ENCODE results near the gene ZSWIM4. TPM values are rescaled to one million over a fixed set of nuclear protein-coding genes. Genes with fewer than 3 reads are reported as not detected.

ZSWIM4 gene
- polyA plus RNA-seq, 3 donors: 0.19 to 1.1 (median 0.23) TPM

DNA sequence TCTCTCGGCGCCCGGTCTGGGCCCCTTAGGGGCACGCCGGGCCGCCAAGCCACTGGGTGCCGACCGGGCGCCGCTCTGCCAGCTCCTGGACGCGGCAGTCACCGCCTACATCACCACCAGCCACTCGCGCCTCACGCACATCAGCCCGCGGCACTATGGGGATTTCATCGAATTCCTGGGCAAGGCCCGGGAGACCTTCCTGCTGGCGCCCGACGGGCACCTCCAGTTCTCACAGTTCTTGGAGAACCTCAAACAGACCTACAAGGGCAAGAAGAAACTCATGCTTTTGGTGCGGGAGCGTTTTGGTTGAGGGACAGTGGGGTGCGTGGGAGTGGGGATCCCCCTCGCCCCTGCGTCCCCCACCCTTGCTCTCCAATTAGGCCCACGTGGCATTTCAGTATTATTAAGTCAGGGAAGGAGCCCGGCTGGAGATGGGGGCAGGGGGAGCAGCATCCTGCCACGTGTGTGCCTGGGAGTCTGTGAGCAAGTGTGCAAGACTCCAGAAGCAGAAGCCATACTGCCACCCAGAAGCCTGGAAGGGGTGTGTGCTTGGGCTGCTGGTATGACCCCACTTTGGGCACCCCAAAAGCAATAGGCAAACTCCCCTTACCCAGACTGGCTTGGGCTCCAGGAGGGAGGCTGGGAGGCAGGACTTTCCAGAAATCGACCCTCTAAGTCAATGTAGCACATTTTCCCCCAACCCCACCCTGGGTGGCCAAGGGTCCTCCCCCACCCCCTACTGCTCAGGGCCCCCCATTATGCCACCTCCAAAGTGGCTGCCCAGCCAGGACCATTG, 35.7 kb downstream of the ZSWIM4 start:
- Mint-ChIP-seq H3K27me3 (ENCODE audit: low read depth in 3 of 3) (peaks cover 0 to 11% (median 0%) of the 10 kb centered on the region in 3 donors), H3K27ac (peak overlapping the region; percentile 26 to 85 (median 54)), H3K9me3 (peaks cover 0 to under 1% (median 0%) of the 10 kb centered on the region in 7 donors), H3K4me1 (peaks cover 29% of the 10 kb centered on the region), H3K36me3 (peaks cover 28 to 67% of the 10 kb centered on the region in 2 donors), H3K4me3 (no peak overlapping the region)
- H3K9ac ChIP-seq (ENCODE audit: insufficient read depth, low read length, poor library complexity, severe bottlenecking): no peak overlapping the region
- H3K79me2 ChIP-seq (ENCODE audit: insufficient read depth, low read length): peaks cover 21% of the 10 kb centered on the region
- no peak overlapping the region for H3K4me2 ChIP-seq (replicated peaks; ENCODE audit: extremely low read depth, low read length, poor library complexity, severe bottlenecking)
- TF ChIP-seq, protein P1, sequence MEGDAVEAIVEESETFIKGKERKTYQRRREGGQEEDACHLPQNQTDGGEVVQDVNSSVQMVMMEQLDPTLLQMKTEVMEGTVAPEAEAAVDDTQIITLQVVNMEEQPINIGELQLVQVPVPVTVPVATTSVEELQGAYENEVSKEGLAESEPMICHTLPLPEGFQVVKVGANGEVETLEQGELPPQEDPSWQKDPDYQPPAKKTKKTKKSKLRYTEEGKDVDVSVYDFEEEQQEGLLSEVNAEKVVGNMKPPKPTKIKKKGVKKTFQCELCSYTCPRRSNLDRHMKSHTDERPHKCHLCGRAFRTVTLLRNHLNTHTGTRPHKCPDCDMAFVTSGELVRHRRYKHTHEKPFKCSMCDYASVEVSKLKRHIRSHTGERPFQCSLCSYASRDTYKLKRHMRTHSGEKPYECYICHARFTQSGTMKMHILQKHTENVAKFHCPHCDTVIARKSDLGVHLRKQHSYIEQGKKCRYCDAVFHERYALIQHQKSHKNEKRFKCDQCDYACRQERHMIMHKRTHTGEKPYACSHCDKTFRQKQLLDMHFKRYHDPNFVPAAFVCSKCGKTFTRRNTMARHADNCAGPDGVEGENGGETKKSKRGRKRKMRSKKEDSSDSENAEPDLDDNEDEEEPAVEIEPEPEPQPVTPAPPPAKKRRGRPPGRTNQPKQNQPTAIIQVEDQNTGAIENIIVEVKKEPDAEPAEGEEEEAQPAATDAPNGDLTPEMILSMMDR (IDR thresholded peaks at IDR 0.05): no peak
- H3K27me3 ChIP-seq (ENCODE audit: control insufficient read depth in 2 of 2, insufficient read depth in 2 of 2, low read length in 2 of 2): no peaks in the 10 kb centered on the region
- peaks cover 31 to 32% of the 10 kb centered on the region in 2 donors for H3K4me1 ChIP-seq (ENCODE audit: control insufficient read depth in 1 of 2, insufficient read depth in 2 of 2, low read length in 2 of 2)
- no peak overlapping the region for H3K27ac ChIP-seq (ENCODE audit: low read depth in 1 of 2, low read length in 2 of 2)
- no peak overlapping the region for H3K4me3 ChIP-seq (replicated peaks in 1 of 3; ENCODE audit: low read depth in 2 of 3, low read length in 3 of 3)
- no peaks in the 10 kb centered on the region for H3K9me3 ChIP-seq (replicated peaks in 1 of 2; ENCODE audit: control insufficient read depth in 1 of 2, insufficient read depth in 1 of 2, low read length in 2 of 2)
- no peak overlapping the region for H2AFZ ChIP-seq (ENCODE audit: insufficient read depth, low read depth, low read length, poor library complexity, severe bottlenecking)
- peaks cover 53% of the 10 kb centered on the region for H4K20me1 ChIP-seq (ENCODE audit: insufficient read depth, low read length)
- 96% methylated on average over 16 of the region's 32 CpGs for WGBS (ENCODE audit: insufficient coverage)
- peaks cover 7 to 18% of the 10 kb centered on the region in 2 donors for H3K36me3 ChIP-seq (replicated peaks in 1 of 2; ENCODE audit: control insufficient read depth in 1 of 2, insufficient read depth in 2 of 2, low read length in 2 of 2)
- intact Hi-C loops (cut with micrococcal nuclease): loop anchor here (5.0 kb wide), 2 partner anchors 34 to 44 kb away; partner anchors contain the start of gene ZSWIM4 (in 1 of the 2)
- peak in 2 of 3 donors; percentile 54 to 74 for DNase-seq

DNA sequence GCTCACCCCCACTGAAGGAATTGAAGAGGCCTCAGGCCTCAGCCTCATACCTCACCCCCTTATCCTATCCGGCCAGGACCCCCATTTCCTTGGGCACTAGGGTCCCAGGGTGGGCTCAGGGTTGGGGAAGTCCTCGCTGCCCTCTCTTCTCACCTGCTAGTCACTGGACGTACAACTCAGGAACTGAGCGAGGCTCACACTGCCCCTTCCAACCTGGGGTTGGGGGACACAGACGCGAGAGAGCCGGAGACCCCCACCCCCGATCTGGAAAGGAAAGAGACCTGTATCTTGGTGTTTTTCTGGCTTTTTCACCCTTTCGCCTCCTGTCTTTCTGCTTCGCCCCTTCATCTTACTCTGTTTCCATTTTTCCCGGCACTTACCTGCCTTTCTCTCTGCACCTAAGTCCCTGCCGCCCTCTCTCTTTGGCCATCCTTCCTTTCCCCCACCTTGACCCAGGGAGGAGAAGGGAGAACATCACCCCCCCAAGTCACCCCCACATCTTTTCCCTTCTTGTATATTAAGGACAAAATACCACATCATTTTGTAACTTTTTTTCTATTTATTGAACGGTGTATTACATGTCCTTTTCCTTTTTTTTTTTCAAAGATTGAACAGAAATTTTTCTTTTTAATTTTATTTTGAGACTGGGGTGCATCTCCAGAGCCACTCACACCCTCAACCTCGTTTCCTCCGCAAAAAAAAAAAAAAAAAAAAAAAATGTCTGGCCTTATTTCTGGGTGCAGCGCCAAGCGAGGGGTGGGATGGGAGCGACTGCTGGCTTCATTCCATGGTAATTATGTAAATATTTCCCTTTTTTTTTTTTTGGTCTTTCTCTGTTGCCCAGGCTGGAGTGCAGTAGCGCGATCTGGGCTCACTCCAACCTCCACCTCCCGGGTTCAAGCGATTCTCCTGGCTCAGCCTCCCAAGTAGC, 36.6 kb downstream of the ZSWIM4 start:
- H3K27ac ChIP-seq (ENCODE audit: low read depth in 1 of 2, low read length in 2 of 2): no peak overlapping the region
- peaks cover 7 to 23% of the 10 kb centered on the region in 2 donors for H3K36me3 ChIP-seq (replicated peaks in 1 of 2; ENCODE audit: control insufficient read depth in 1 of 2, insufficient read depth in 2 of 2, low read length in 2 of 2)
- H3K79me2 ChIP-seq (ENCODE audit: insufficient read depth, low read length): peaks cover 29% of the 10 kb centered on the region
- H3K27me3 ChIP-seq (ENCODE audit: control insufficient read depth in 2 of 2, insufficient read depth in 2 of 2, low read length in 2 of 2): no peaks in the 10 kb centered on the region
- H3K27ac Mint-ChIP-seq: peak overlapping the region in 5 of 7 donors; percentile 54 to 94 (median 85)
- no peak overlapping the region for H3K4me3 ChIP-seq (replicated peaks in 1 of 3; ENCODE audit: low read depth in 2 of 3, low read length in 3 of 3)
- peak in 1 of 3 donors; percentile 64 for DNase-seq
- H3K9ac ChIP-seq (ENCODE audit: insufficient read depth, low read length, poor library complexity, severe bottlenecking): no peak overlapping the region
- H3K4me1 Mint-ChIP-seq: peaks cover 35% of the 10 kb centered on the region
- TF ChIP-seq, protein P1 (IDR thresholded peaks at IDR 0.05): no peak
- H4K20me1 ChIP-seq (ENCODE audit: insufficient read depth, low read length): peaks cover 62% of the 10 kb centered on the region
- no peaks in the 10 kb centered on the region for H3K9me3 ChIP-seq (replicated peaks in 1 of 2; ENCODE audit: control insufficient read depth in 1 of 2, insufficient read depth in 1 of 2, low read length in 2 of 2)
- H3K9me3 Mint-ChIP-seq: no peaks in the 10 kb centered on the region
- H3K4me2 ChIP-seq (replicated peaks; ENCODE audit: extremely low read depth, low read length, poor library complexity, severe bottlenecking): no peak overlapping the region
- peaks cover 25 to 65% of the 10 kb centered on the region in 2 donors for H3K36me3 Mint-ChIP-seq
- no peak overlapping the region for H2AFZ ChIP-seq (ENCODE audit: insufficient read depth, low read depth, low read length, poor library complexity, severe bottlenecking)
- peaks cover 0 to 11% (median 2%) of the 10 kb centered on the region in 3 donors for H3K27me3 Mint-ChIP-seq (ENCODE audit: low read depth in 3 of 3)
- peak overlapping the region in 1 of 2 donors; percentile 27 for H3K4me3 Mint-ChIP-seq
- 100% methylated on average over 1 of the region's 22 CpGs for WGBS (ENCODE audit: insufficient coverage)
- H3K4me1 ChIP-seq (ENCODE audit: control insufficient read depth in 1 of 2, insufficient read depth in 2 of 2, low read length in 2 of 2): peaks cover 39 to 41% of the 10 kb centered on the region in 2 donors
- intact Hi-C loops (cut with micrococcal nuclease): loop anchor here (5.0 kb wide), 2 partner anchors 35 to 45 kb away; partner anchors contain the start of gene ZSWIM4 (in 1 of the 2)

All from CD14-positive monocyte (primary cell).